ENCODE measurements around the gene DPEP1. TPM values are rescaled to one million over a fixed set of nuclear protein-coding genes. Genes with fewer than 3 reads are reported as not detected.
"Not testable (repeated sequence)": the region's sequence is repeated elsewhere in the genome, so short reads cannot be mapped to it uniquely, and the experiment has no call there.

Gene DPEP1
- total RNA-seq, 2 experiments from 2014 or later: not detected

DNA sequence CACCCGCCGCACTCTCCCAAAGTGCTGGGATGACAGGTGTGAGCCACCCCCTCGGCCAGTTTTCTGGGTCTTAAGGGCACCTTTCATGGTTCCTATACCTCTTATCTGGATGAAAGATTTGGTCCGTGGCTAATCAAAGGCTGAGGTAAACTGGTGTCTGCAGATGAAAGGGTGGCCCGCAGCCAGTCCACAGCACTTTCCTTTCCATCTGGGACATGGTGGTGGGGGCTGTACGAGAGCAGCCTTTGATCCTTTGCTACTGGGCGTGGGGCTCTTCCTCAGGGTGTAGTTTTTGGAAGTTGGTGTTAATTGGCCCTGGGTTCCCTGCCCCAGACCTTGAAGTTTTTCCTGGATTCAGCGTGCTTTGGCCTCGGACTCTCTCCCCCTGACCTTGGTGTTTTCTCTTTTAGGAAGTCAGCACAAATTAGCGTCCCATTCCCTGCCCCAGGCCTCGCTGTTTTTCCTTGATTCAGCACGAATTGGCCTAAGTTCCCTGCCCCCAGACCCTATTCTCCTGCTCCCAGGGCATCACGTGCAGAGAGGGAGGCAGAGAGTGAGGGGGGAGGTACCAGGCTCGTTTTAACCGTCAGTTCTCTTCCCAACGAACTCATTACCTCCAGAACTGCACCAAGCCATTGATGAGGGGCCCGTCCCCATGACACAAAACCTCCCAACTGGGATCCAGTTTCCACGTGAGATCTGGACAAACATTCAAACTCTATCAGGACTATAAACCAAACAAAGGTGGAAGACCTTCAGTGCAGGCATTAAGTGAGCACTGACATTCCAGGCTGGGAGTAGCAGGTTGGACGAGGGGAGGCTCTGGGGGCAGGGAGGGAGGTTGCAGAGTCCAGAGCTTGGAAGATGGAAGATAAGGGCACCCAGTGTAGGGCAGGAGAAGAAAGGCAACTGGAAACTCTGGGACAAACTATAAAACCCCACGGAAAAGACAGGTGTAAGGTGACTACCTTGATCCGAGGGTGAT is 11.6 kb downstream of the DPEP1 start:
- H3K4me1 Mint-ChIP-seq: peaks cover 2% of the 10 kb centered on the region
- no peak overlapping the region for H3K27ac Mint-ChIP-seq
- peaks cover 21% of the 10 kb centered on the region for H3K27me3 Mint-ChIP-seq
- ATAC-seq (ENCODE audit: low read depth): no peak
- no peak overlapping the region for H3K4me3 Mint-ChIP-seq
- DNase-seq: no peak
- H3K9me3 Mint-ChIP-seq: no peaks in the 10 kb centered on the region
- no peaks in the 10 kb centered on the region for H3K36me3 Mint-ChIP-seq
- POLR2A ChIA-PET: no interaction called here

DNA sequence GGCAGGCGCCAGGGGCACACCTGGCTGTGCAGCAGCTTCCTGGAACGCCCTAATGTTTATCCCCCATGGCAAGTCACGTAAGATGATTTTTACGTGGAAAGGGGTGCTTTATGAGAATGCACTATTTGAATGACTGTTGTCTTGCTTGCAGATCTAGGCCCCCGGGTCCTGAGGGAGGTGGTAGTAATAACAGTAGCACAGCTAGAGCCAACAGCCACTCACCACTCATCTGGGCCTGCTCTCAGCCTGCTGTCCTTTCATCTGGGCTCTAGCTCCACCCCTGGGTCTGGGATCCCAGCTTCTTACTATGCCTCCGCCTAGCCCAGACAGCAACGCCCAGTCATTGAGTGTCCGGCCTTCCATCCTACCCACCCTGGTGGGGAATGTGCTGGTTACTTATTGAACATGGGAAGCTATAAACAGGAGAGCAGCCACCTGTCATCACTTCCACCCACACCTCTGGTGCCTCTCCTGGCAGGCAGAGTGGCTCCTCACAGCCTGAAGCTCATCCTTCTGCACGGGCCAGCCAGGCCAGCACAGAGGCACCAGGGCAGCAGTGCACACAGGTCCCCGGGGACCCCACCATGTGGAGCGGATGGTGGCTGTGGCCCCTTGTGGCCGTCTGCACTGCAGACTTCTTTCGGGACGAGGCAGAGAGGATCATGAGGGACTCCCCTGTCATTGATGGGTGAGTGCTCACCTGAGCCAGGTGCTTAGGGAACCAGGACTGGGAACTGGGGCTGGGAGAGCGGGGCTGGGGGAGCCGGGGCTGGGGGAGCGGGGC is 16.6 kb downstream of the DPEP1 start:
- Mint-ChIP-seq H3K27me3 (peaks cover 5% of the 10 kb centered on the region), H3K36me3 (no peaks in the 10 kb centered on the region), H3K27ac (no peak overlapping the region), H3K4me3 (no peak overlapping the region), H3K4me1 (no peaks in the 10 kb centered on the region), H3K9me3 (no peaks in the 10 kb centered on the region)
- ATAC-seq (ENCODE audit: low read depth) (no peak), DNase-seq (no peak)
- POLR2A ChIA-PET: no interaction called here

DNA sequence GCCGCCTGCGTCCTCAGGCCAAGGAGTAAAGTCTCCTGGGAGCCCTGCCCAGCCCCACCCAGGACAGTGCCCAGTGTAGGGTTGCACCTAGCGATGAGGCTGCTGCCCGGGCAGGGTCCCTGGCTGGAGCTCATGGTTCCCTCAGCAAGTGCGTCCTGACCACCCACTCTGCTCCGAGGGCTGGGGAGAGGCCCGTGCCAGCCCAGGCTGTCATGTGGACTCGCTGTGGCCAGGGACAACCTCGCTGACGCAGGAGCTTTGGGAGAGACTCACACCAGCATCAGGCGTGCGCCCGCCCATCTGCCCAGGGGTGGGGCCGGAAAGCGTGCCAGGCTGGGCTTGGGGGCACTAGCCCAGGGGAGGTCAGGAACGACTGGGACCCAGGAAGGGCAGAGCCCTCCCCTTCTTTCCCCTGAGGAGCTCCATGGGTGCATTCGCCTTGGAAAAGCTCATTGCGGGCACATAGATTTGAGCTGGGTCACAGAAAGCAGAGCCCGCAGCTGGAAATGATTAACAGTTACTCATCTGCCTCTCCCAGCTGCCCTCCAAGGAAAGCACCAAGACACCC is 19.7 kb downstream of the DPEP1 start:
- Mint-ChIP-seq H3K4me1 (no peaks in the 10 kb centered on the region), H3K36me3 (no peaks in the 10 kb centered on the region), H3K27me3 (no peaks in the 10 kb centered on the region), H3K27ac (no peak overlapping the region), H3K9me3 (no peaks in the 10 kb centered on the region), H3K4me3 (no peak overlapping the region)
- POLR2A ChIA-PET: no interaction called here
- DNase-seq: no peak
- no peak for ATAC-seq (ENCODE audit: low read depth)

DNA sequence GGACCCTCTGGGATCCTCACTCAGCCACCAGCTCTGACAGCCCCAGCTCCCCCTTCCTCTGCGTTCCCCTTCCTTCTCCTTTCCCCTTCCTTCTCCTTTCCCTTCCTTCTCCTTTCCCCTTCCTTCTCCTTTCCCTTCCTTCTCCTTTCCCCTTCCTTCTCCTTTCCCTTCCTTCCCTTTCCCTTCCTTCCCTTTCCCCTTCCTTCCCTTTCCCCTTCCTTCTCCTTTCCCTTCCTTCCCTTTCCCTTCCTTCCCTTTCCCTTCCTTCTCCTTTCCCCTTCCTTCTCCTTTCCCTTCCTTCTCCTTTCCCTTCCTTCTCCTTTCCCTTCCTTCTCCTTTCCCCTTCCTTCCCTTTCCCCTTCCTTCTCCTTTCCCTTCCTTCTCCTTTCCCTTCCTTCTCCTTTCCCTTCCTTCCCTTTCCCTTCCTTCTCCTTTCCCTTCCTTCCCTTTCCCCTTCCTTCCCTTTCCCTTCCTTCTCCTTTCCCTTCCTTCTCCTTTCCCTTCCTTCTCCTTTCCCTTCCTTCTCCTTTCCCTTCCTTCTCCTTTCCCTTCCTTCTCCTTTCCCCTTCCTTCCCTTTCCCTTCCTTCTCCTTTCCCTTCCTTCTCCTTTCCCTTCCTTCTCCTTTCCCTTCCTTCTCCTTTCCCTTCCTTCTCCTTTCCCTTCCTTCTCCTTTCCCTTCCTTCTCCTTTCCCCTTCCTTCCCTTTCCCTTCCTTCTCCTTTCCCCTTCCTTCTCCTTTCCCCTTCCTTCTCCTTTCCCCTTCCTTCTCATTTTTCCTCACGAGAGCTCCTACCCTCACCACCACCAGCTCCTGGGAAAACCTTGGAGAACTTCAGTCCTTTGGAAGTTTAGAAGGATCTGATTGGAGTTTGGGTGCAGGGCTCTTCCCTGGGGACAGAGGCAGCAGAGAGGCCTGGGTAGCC is 21.3 kb downstream of the DPEP1 start:
- H3K4me1 Mint-ChIP-seq; H3K27ac Mint-ChIP-seq; DNase-seq; H3K9me3 Mint-ChIP-seq; H3K4me3 Mint-ChIP-seq; ATAC-seq (ENCODE audit: low read depth); POLR2A ChIA-PET; H3K27me3 Mint-ChIP-seq; H3K36me3 Mint-ChIP-seq: not testable (repeated sequence)

DNA sequence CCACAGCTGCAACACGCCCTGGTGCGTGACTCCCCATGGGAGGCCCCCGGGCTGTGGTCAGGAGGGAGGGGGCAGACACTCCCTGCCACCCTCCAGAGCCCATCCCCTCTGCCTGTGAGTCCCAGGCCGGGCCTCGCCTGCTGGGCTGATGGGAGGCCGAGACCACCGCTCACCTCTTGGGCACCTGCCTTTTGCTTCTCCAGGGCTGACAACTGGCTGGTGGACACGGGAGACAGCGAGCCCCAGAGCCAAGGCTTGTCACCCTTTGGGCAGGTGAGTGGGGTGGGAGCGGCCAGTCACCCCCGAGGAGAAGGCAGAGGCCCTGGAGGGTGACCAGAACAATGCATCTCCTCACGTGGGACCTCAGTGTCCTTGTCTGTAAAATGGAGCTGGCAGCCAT is 23.2 kb downstream of the DPEP1 start:
- no peak overlapping the region for H3K4me3 Mint-ChIP-seq
- DNase-seq (no peak), ATAC-seq (ENCODE audit: low read depth) (no peak)
- no peaks in the 10 kb centered on the region for H3K36me3 Mint-ChIP-seq
- H3K4me1 Mint-ChIP-seq: peaks cover 5% of the 10 kb centered on the region
- no peaks in the 10 kb centered on the region for H3K27me3 Mint-ChIP-seq
- H3K27ac Mint-ChIP-seq: no peak overlapping the region
- POLR2A ChIA-PET: no interaction called here
- no peaks in the 10 kb centered on the region for H3K9me3 Mint-ChIP-seq

DNA sequence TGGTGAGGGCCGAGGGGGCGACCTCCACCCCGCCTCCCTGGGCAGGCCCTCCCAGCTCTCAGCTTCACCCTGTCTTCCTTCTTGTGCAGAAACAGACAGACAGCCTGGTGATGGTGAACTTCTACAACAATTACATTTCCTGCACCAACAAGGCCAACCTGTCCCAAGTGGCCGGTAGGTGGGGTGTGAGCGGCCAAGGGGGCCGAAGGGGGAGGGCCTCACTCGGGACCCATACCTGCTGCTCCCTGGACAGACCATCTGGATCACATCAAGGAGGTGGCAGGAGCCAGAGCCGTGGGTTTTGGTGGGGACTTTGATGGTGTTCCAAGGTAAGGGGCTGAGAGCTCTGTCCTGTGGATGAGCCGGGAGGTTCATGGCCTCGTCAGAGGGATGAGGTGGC is 23.9 kb downstream of the DPEP1 start:
- Mint-ChIP-seq H3K4me3 (no peak overlapping the region), H3K27ac (no peak overlapping the region), H3K27me3 (no peaks in the 10 kb centered on the region), H3K36me3 (no peaks in the 10 kb centered on the region), H3K4me1 (peaks cover 5% of the 10 kb centered on the region), H3K9me3 (no peaks in the 10 kb centered on the region)
- no peak for DNase-seq
- POLR2A ChIA-PET: no interaction called here
- no peak for ATAC-seq (ENCODE audit: low read depth)

DNA sequence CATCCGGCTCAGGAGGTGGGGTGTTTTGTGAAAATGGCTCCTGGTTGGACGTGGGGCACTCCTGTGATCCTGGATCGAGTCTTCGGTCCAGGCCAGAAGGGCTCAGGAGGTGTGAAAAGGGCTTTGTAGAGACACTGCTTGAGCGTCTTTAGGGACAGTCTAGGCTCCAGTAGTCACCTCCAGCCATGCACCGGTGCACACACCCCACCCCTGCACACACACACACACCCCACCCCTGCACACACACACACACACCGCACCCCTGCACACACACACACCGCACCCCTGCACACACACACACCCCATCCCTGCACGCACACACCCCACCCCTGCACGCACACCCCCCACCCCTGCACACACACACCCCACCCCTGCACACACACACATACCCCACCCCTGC is 25.0 kb downstream of the DPEP1 start:
- Mint-ChIP-seq H3K4me3 (no peak overlapping the region), H3K27me3 (no peaks in the 10 kb centered on the region), H3K4me1 (peaks cover 5% of the 10 kb centered on the region), H3K27ac (no peak overlapping the region), H3K36me3 (no peaks in the 10 kb centered on the region), H3K9me3 (no peaks in the 10 kb centered on the region)
- ATAC-seq (ENCODE audit: low read depth) (no peak), DNase-seq (no peak)
- POLR2A ChIA-PET: no interaction called here

DNA sequence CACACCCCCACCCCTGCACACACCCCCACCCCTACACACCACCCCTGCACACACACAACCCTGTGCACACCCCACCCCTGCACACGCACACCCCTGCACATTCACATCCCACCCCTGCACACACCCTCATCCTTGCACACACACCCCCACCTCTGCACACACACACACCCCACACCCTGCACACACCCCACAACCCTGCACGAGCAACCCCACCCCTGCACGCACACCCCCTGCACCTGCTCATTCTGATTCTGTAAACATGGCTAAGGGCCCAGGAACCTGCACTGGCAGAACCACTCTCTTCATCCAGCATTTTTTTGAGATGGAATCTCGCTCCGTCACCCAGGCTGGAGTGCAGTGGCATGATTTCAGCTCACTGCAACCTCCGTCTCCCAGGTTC is 25.9 kb downstream of the DPEP1 start:
- ATAC-seq (ENCODE audit: low read depth): no peak
- Mint-ChIP-seq H3K27ac (no peak overlapping the region), H3K4me3 (no peak overlapping the region), H3K4me1 (peaks cover 5% of the 10 kb centered on the region), H3K9me3 (no peaks in the 10 kb centered on the region), H3K36me3 (no peaks in the 10 kb centered on the region), H3K27me3 (no peaks in the 10 kb centered on the region)
- POLR2A ChIA-PET: no interaction called here
- DNase-seq: no peak

DNA sequence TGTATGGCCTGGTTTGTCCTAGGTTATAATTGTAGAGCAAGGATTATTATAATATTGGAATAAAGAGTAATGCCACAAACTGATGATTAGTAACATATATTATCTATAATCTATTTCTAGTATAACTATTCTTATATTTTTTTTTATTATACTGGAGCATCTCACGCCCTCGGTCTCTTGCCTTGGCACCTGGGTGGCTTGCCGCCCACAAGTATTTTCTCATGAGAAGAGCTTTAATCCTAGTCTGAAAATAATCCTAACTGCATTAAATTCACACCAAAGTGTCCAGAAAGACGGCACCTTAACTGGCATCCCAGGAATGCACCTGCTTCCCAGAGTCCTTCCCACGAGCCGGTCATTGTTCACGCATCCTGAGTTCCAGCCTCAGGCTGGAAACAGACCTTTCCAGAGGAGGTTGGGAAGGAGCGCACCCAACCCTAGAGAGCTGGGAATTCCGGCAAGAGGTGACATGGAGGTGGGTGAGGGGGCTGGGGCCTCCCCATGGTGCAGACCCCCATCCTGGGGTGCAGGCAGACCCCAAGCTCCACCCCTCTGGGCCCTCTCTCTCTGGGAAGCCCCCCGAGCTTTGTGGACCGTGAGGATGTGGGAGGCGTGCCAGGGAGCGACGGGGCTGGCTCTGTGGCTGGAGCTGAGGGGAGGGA is 28.1 kb downstream of the DPEP1 start:
- no peak overlapping the region for H3K4me3 Mint-ChIP-seq
- no peak overlapping the region for H3K27ac Mint-ChIP-seq
- DNase-seq (no peak), ATAC-seq (ENCODE audit: low read depth) (no peak)
- H3K4me1 Mint-ChIP-seq: peaks cover 5% of the 10 kb centered on the region
- H3K27me3 Mint-ChIP-seq: no peaks in the 10 kb centered on the region
- H3K36me3 Mint-ChIP-seq: peaks cover 6% of the 10 kb centered on the region
- POLR2A ChIA-PET: interaction anchor here (1.8 kb wide), 1 partner anchor 45 kb away, joined by 5 read pairs; the partner anchor contains the start of gene CDK10
- H3K9me3 Mint-ChIP-seq: no peaks in the 10 kb centered on the region

DNA sequence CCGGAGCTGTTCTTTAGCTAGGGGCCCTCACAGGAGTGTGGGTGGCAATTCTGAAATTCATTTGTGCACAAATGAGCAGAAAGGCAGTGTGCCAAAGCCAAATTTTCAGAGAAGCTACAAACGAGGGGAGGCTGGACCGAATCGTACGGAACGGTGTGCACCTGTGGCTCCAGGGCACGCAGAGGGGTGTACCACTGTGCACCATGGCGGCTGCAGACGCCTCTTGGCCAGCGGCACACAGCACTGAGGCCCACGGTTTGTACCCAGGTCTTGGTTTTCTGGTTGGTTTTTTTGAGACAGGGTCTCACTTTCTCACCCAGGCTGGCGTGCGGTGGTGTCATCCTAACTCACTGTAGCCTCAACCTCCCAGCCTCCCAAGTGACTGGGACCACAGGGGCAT is 29.1 kb downstream of the DPEP1 start:
- Mint-ChIP-seq H3K27me3 (no peaks in the 10 kb centered on the region), H3K36me3 (peaks cover 10% of the 10 kb centered on the region), H3K4me3 (no peak overlapping the region), H3K27ac (no peak overlapping the region), H3K4me1 (peaks cover 5% of the 10 kb centered on the region), H3K9me3 (no peaks in the 10 kb centered on the region)
- DNase-seq: no peak
- ATAC-seq (ENCODE audit: low read depth): no peak
- POLR2A ChIA-PET: interaction anchor here (1.8 kb wide), 1 partner anchor 44 kb away, joined by 5 read pairs; the partner anchor contains the start of gene CDK10

DNA sequence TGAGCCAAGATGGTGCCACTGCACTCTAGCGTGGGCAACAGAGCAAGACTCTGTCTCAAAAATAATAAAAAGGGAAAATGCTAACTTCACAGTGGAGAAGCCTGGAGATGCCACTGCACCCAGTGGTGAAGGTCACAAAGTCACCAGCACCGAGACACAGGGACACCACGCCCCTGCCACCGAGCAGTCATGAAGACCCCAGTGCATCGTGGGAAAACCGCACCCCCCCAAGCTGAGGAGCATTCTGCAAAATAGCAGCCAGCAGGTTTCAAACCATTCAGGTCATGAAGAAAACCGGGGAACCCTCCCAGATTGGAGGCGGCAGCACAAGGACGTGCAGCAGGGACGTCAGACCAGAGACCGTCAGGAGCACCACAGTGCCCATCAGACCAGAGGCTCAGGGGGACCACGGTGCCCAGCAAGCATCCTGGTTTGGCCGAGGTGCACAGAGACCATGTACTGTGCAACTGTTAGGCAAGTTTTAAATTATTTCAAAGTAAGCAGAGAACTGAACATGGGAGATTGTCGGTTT is 30.4 kb downstream of the DPEP1 start:
- no peaks in the 10 kb centered on the region for H3K9me3 Mint-ChIP-seq
- H3K36me3 Mint-ChIP-seq: peaks cover 13% of the 10 kb centered on the region
- POLR2A ChIA-PET: no interaction called here
- H3K27ac Mint-ChIP-seq: no peak overlapping the region
- ATAC-seq (ENCODE audit: low read depth) (no peak), DNase-seq (no peak)
- H3K4me1 Mint-ChIP-seq: peaks cover 5% of the 10 kb centered on the region
- H3K4me3 Mint-ChIP-seq: no peak overlapping the region
- no peaks in the 10 kb centered on the region for H3K27me3 Mint-ChIP-seq

DNA sequence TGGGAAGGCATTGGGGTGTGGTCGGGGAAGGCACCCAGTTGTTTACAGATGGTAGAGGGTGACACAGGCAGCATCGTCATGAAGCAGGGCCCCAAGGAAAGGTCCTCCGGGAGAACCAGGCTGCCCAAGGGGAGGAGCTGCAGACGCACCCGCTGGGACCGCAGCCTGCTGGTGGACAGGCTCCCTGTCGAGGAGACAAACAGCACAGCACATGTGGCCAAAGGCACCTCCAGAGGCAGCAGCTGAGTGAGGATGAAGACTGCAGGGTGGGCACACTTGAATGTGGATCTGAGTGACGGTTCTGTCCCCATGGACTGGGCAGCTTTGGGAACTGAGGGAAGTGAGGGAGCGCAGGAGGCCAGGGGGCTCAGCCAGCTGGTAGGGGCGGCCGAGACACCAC is 31.7 kb downstream of the DPEP1 start:
- no peaks in the 10 kb centered on the region for H3K27me3 Mint-ChIP-seq
- peaks cover 5% of the 10 kb centered on the region for H3K4me1 Mint-ChIP-seq
- POLR2A ChIA-PET: interaction anchor here (0.6 kb wide), 1 partner anchor 33 kb away, joined by 3 read pairs; no protein-coding TSS in a partner anchor
- no peaks in the 10 kb centered on the region for H3K9me3 Mint-ChIP-seq
- peaks cover 19% of the 10 kb centered on the region for H3K36me3 Mint-ChIP-seq
- no peak overlapping the region for H3K4me3 Mint-ChIP-seq
- DNase-seq (no peak), ATAC-seq (ENCODE audit: low read depth) (no peak)
- H3K27ac Mint-ChIP-seq: no peak overlapping the region

All from activated naive CD8-positive, alpha-beta T cell treated with anti-CD3 and anti-CD28 coated beads, Interleukin-2, amount 10 ng/mL, durations not matched to agents 7 days and 5 days (primary cell).